ENCODE measurements around the gene TAAR5. TPM values are rescaled to one million over a fixed set of nuclear protein-coding genes. Genes with fewer than 3 reads are reported as not detected.

The TAAR5 gene
- total RNA-seq, 3 donors from 2014 or later, result not detected

- no peak overlapping the region for H3K4me3 ChIP-seq
- no peak for TF ChIP-seq CTCF (IDR thresholded peaks at IDR 0.05)
- no peak for TF ChIP-seq POLR2AphosphoS5 (IDR thresholded peaks at IDR 0.05)
- no peak for TF ChIP-seq POLR2A (IDR thresholded peaks at IDR 0.05)
- intact Hi-C loops (cut with DNase I; ENCODE audit: low total_unique reads), result no loop called here
Measured at GRCh38 chr6:132590362-132590761, 821 bp upstream of the TAAR5 start.

GRCh38 chr6:132587424-132587823 is 2.1 kb downstream of the TAAR5 start:
- no peaks in the 10 kb centered on the region for H3K9me3 ChIP-seq
- DNase-seq (ENCODE audit: low spot score in 2 of 2), result no peak
- no peak overlapping the region for H3K27ac ChIP-seq
- no peaks in the 10 kb centered on the region for H3K36me3 ChIP-seq
- H3K27me3 ChIP-seq, result no peaks in the 10 kb centered on the region
- no peak for TF ChIP-seq POLR2A (IDR thresholded peaks at IDR 0.05)
- no peak for TF ChIP-seq POLR2AphosphoS5 (IDR thresholded peaks at IDR 0.05)
- no peak for TF ChIP-seq CTCF (IDR thresholded peaks at IDR 0.05)
- H3K4me3 ChIP-seq, result no peak overlapping the region
- intact Hi-C loops (cut with DNase I; ENCODE audit: low total_unique reads), result no loop called here
- H3K4me1 ChIP-seq, result no peaks in the 10 kb centered on the region

More at GRCh38 chr6:132590362-132590761, 821 bp upstream of the TAAR5 start:
- H3K27me3 ChIP-seq, result no peaks in the 10 kb centered on the region
- no peak overlapping the region for H3K27ac ChIP-seq
- H3K36me3 ChIP-seq, result no peaks in the 10 kb centered on the region
- no peaks in the 10 kb centered on the region for H3K4me1 ChIP-seq
- no peaks in the 10 kb centered on the region for H3K9me3 ChIP-seq
- no peak for DNase-seq (ENCODE audit: low spot score in 2 of 2)

GRCh38 chr6:132584698-132585097 is 4.8 kb downstream of the TAAR5 start:
- H3K36me3 ChIP-seq, result no peaks in the 10 kb centered on the region
- intact Hi-C loops (cut with DNase I; ENCODE audit: low total_unique reads), result no loop called here
- no peak overlapping the region for H3K4me3 ChIP-seq
- no peaks in the 10 kb centered on the region for H3K27me3 ChIP-seq
- H3K4me1 ChIP-seq, result no peaks in the 10 kb centered on the region
- no peaks in the 10 kb centered on the region for H3K9me3 ChIP-seq
- no peak overlapping the region for H3K27ac ChIP-seq
- no peak for TF ChIP-seq POLR2A (IDR thresholded peaks at IDR 0.05)
- TF ChIP-seq CTCF (IDR thresholded peaks at IDR 0.05), result no peak
- TF ChIP-seq POLR2AphosphoS5 (IDR thresholded peaks at IDR 0.05), result no peak
- no peak for DNase-seq (ENCODE audit: low spot score in 2 of 2)

GRCh38 chr6:132571774-132572173 is 17.8 kb downstream of the TAAR5 start:
- TF ChIP-seq POLR2AphosphoS5 (IDR thresholded peaks at IDR 0.05), result no peak
- TF ChIP-seq POLR2A (IDR thresholded peaks at IDR 0.05), result no peak
- TF ChIP-seq CTCF (IDR thresholded peaks at IDR 0.05), result no peak
- Histone ChIP-seq H3K36me3 (no peaks in the 10 kb centered on the region), H3K9me3 (no peaks in the 10 kb centered on the region), H3K27ac (no peak overlapping the region), H3K27me3 (no peaks in the 10 kb centered on the region), H3K4me1 (no peaks in the 10 kb centered on the region), H3K4me3 (no peak overlapping the region)
- DNase-seq (ENCODE audit: low spot score in 2 of 2), result no peak
- intact Hi-C loops (cut with DNase I; ENCODE audit: low total_unique reads), result no loop called here

GRCh38 chr6:132570221-132570777 is 19.2 kb downstream of the TAAR5 start, which contains the start of gene TAAR6:
TSS of gene TAAR6 (plus strand) at chr6:132570322. CDS start at chr6:132570322, 0 bp downstream.
- Histone ChIP-seq H3K4me3 (no peak within 1 kb of the TSS), H3K27ac (no peak within 1 kb of the TSS), H3K36me3 (no peaks in the 10 kb centered on the region), H3K27me3 (no peaks in the 10 kb centered on the region), H3K4me1 (no peaks in the 10 kb centered on the region), H3K9me3 (no peaks in the 10 kb centered on the region)
- no peak for DNase-seq (ENCODE audit: low spot score in 2 of 2)
- intact Hi-C loops (cut with DNase I; ENCODE audit: low total_unique reads), result no loop called here
- TF ChIP-seq CTCF (IDR thresholded peaks at IDR 0.05) (no peak), POLR2AphosphoS5 (IDR thresholded peaks at IDR 0.05) (no peak), POLR2A (IDR thresholded peaks at IDR 0.05) (no peak)

Measured in breast epithelium (tissue), 4 donors.